ENCODE results near the gene RNF112.

- TF ChIP-seq CTCF (IDR thresholded peaks at IDR 0.05) = no peak
- no peak for TF ChIP-seq POLR2A (IDR thresholded peaks at IDR 0.05)
Measured at GRCh38 chr17:19456016-19456927, 45.2 kb downstream of the RNF112 start.

All from transverse colon (tissue), 3 donors.